ENCODE results near the gene SLF1.
A peak's percentile ranks its signal among the peaks of the same experiment; 100 is the strongest.

Gene SLF1

DNA sequence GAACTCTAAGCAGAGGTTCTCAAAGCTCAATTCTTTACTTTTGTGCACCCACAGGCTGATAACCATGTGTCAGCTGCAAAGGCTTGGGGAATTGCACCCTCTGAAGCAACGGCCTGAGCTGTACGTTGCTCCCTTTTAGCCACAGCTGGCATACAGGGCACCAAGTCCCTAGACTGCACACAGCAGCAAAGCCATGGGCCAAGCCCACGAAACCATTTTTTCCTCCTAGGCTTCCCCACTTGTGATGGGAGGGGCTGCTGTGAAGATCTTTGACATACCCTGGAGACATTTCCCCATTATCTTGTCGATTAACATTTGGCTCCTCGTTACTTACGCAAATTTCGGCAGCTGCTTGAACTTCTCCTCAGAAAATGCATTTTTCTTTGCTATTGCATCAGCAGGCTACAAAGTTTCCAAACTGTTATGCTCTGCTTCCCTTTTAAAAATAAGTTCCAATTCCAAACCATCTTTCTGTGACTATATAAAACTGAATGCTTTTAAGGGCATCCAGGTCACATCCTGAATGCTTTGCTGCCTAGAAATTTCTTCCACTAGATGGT lies 23.1 kb upstream of the SLF1 start:
- DNase-seq (ENCODE audit: low read depth) = peak; percentile 7
- no peak overlapping the region for H3K4me3 ChIP-seq (ENCODE audit: low read depth, low read length)
- TF ChIP-seq POLR2A (IDR thresholded peaks at IDR 0.05; ENCODE audit: extremely low read depth, insufficient read length) (no peak), MYC (IDR thresholded peaks at IDR 0.05; ENCODE audit: low read depth, low read length) (no peak)
- TF ChIP-seq, protein P1, sequence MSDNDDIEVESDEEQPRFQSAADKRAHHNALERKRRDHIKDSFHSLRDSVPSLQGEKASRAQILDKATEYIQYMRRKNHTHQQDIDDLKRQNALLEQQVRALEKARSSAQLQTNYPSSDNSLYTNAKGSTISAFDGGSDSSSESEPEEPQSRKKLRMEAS (IDR thresholded peaks at IDR 0.05; ENCODE audit: low read depth, low read length) = no peak
- TF ChIP-seq, protein P2, sequence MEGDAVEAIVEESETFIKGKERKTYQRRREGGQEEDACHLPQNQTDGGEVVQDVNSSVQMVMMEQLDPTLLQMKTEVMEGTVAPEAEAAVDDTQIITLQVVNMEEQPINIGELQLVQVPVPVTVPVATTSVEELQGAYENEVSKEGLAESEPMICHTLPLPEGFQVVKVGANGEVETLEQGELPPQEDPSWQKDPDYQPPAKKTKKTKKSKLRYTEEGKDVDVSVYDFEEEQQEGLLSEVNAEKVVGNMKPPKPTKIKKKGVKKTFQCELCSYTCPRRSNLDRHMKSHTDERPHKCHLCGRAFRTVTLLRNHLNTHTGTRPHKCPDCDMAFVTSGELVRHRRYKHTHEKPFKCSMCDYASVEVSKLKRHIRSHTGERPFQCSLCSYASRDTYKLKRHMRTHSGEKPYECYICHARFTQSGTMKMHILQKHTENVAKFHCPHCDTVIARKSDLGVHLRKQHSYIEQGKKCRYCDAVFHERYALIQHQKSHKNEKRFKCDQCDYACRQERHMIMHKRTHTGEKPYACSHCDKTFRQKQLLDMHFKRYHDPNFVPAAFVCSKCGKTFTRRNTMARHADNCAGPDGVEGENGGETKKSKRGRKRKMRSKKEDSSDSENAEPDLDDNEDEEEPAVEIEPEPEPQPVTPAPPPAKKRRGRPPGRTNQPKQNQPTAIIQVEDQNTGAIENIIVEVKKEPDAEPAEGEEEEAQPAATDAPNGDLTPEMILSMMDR (IDR thresholded peaks at IDR 0.05; ENCODE audit: low read depth, low read length) = no peak

DNA sequence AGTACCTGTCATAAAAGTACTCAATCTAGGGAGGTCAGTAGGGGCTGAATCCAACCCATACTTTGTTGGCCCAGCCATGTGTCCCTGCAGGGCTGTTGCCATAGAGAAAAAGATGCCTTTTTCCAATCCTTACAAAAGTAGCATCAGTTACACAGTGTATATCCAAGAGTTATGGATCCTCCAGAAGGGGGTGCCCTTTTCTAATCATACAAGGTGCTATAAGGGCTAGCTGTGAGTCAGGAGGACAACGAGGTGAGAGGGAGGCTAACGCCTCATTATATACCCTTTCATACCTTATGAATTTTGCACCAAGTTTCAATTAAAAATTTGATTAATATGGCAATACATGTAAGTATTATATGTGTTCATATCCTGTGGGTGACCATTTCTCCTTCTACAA lies 4.9 kb upstream of the SLF1 start:
- peak; percentile 54 for DNase-seq (ENCODE audit: low read depth)
- no peak overlapping the region for H3K4me3 ChIP-seq (ENCODE audit: low read depth, low read length)
- no peak for TF ChIP-seq MYC (IDR thresholded peaks at IDR 0.05; ENCODE audit: low read depth, low read length)
- TF ChIP-seq, protein P1 (IDR thresholded peaks at IDR 0.05; ENCODE audit: low read depth, low read length) = no peak
- TF ChIP-seq, protein P2 (IDR thresholded peaks at IDR 0.05; ENCODE audit: low read depth, low read length) = peak; percentile 36

DNA sequence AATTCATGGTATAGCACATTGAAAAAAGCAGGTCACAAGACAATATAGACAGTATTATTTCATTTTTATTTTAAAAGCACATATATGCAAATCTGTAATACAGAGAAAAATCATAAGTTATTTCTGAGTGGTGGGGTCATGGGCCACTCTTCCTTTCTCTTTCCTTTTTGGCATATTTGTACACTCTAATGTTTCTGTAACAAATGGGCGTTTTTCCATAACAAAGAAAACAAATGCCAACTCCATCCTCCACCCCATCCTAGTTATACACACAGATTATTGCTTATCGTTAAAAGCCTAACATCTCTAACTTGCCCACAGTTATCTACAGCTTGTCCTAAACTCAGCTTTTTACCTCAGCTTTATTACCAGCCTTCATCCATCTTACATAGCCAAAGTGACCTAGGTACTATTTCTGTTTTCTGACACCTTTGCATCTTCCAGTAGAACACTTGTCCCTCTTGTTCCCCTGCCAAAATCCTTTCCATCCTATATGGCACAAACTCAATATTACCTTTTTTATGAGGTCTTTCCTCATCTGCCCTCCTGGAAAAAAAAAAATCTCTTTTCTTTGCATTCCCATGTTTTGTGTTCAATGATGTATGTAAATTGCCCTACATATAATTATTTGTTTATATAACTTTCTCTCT lies 4.2 kb upstream of the SLF1 start:
- no peak overlapping the region for H3K4me3 ChIP-seq (ENCODE audit: low read depth, low read length)
- no peak for DNase-seq (ENCODE audit: low read depth)
- TF ChIP-seq, protein P1 (IDR thresholded peaks at IDR 0.05; ENCODE audit: low read depth, low read length) = no peak
- TF ChIP-seq, protein P2 (IDR thresholded peaks at IDR 0.05; ENCODE audit: low read depth, low read length) = no peak
- TF ChIP-seq MYC (IDR thresholded peaks at IDR 0.05; ENCODE audit: low read depth, low read length) (no peak), POLR2A (IDR thresholded peaks at IDR 0.05; ENCODE audit: extremely low read depth, insufficient read length) (no peak)

DNA sequence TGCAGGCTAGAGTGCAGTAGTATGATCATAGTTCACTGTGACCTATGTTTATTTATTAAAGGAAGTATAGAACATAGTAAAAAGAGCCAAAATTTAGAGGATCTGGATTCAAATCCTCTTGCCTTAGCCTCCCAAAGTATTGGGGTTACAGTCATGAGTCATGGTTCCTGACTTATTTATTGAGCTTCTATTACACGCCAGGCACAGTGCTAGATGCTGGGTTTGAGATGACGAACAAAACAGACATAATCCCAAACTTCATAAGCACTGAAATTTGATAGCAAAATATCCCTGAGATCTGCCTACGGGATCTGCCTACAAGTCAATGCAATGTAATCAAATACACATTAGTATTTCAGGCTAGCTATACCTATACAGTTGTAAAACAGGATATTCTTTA lies 2.6 kb upstream of the SLF1 start:
- H3K4me3 ChIP-seq (ENCODE audit: low read depth, low read length) = no peak overlapping the region
- no peak for DNase-seq (ENCODE audit: low read depth)
- TF ChIP-seq, protein P2 (IDR thresholded peaks at IDR 0.05; ENCODE audit: low read depth, low read length) = no peak
- TF ChIP-seq POLR2A (IDR thresholded peaks at IDR 0.05; ENCODE audit: extremely low read depth, insufficient read length) (no peak), MYC (IDR thresholded peaks at IDR 0.05; ENCODE audit: low read depth, low read length) (no peak)
- TF ChIP-seq, protein P1 (IDR thresholded peaks at IDR 0.05; ENCODE audit: low read depth, low read length) = no peak

DNA sequence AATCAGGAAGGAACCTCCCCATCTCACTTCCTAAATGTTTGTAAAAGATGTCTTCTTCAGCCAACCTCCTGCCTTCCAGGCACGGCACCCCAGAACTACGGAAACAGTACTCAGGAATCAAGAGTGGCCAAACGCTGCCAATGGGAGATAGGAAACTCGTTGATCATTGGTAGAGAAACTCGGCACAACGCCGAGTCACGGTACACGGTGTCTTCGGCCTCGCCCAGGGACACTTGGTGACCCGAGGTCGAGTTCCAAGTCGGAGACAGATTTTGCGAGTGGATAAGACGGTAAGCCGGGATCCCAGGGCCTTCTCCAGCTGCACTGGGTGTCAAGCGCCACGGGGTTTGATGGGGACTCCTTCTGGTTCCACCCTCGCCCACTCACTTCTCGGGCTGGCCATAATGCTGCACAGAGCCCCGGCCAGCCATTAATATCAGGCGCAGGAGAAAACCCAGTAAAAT lies 408 bp upstream of the SLF1 start:
- H3K4me3 ChIP-seq (ENCODE audit: low read depth, low read length) = peak overlapping the region; percentile 82
- TF ChIP-seq, protein P1 (IDR thresholded peaks at IDR 0.05; ENCODE audit: low read depth, low read length) = peak; percentile 63
- TF ChIP-seq MYC (IDR thresholded peaks at IDR 0.05; ENCODE audit: low read depth, low read length) = peak; percentile 27; the same call in 1 of the 2 replicates
- TF ChIP-seq, protein P2 (IDR thresholded peaks at IDR 0.05; ENCODE audit: low read depth, low read length) = no peak
- no peak for TF ChIP-seq POLR2A (IDR thresholded peaks at IDR 0.05; ENCODE audit: extremely low read depth, insufficient read length)
- peak; percentile 76 for DNase-seq (ENCODE audit: low read depth)

Measured in NB4 (cell line).